Measurements from ENCODE around the gene SUPT5H.

Gene SUPT5H

DNA sequence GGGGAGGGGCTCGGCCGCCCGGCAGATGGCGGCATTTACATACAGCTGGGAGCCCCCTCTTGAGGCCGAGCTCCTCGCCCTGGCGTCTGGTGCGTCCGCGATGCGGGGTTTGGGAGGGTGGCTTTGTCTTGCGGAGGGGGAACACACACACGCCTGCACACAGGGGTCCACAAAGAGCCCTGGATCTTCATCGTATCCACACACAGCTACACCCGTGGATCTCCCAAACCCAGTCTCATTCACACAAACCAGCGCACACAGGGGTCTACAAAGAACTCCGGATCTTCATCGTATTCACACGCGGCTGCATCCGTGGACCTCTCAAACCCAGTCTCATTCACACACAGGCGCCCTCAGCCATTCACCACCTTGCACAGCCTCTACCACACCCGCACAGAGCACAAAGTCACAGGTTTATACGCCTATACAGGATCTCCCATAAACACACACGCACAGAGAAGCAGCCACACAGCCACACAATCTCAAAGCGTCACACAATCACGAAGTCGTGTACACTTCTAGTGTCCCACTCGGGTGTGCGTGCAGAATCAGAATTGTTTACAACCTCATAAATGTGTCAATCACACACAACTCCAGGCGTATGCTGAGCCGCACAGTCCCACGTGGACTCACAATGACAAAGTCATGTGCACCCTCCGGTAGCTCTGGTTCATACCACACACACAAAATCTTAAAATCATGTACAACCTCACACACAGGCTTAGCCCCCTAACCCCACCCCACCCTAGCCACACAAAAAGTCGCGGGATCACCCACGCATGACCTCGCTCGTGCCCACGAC lies 52.8 kb downstream of the SUPT5H start:
- no peak for DNase-seq (ENCODE audit: low spot score)

DNA sequence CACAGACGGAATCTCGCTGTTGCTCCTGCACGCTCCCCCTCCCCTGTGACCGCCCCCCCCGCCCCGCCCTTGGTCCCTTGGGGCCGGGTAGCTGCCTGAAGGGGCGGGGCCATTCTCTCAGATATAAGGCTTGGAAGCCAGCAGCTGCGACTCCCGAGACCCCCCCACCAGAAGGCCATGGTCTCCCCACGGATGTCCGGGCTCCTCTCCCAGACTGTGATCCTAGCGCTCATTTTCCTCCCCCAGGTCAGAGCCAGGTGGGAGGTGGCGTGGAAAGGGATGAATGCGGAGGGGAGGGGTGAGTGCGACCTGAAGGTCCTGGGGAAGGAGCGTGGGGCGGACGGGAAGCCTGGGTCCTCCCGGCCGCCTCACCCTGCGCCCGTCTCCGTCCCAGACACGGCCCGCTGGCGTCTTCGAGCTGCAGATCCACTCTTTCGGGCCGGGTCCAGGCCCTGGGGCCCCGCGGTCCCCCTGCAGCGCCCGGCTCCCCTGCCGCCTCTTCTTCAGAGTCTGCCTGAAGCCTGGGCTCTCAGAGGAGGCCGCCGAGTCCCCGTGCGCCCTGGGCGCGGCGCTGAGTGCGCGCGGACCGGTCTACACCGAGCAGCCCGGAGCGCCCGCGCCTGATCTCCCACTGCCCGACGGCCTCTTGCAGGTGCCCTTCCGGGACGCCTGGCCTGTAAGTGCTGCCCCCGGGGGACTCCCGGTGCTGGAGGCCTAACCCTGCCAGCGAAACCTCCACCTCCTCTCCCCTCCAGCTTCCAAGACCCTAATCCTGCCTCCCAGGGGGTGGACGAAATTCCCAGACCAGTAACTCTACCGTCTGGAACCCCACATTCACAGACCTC lies 53.6 kb downstream of the SUPT5H start, which contains the start of gene DLL3:
TSS of gene DLL3 (plus strand) at position 150 of the 845 bp plus-strand sequence. CDS start at position 178, 28 bp downstream.
- no peak for DNase-seq (ENCODE audit: low spot score)

DNA sequence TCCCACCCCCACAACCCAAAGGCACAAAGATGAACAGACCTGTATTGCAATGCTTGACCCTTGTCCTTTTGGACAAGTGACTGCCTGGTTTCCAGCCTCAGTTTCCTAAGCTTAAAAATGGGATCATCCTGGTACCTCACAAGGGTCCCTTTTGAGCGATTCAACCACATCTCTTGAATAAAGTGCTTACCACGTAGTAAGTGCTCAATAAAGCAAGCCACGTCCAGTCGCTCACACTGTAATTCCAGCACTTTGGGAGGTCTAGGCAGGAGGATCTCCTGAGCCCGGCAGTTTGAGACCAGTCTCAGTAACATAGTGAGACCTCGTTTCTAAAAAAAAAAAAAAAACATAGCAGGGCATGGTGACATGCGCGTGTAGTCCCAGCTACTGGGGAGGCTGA lies 54.5 kb downstream of the SUPT5H start:
- DNase-seq (ENCODE audit: low spot score): no peak

DNA sequence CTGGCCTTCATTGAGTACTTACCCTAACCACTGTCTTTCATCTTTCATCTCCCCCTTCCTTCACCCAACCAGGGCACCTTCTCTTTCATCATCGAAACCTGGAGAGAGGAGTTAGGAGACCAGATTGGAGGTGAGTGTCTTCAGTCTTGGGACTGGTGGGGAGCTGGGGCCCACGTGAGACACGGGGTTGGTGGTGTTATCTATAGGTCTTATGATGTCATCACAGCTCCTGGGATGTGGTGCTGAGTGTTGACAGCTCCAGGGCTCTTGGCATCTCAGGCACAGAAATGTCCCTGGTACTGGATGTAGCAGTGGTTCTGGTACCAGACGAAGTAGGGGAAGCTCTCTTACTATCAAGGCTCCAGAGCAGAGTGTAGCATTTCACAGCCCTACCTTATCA lies 55.2 kb downstream of the SUPT5H start:
- DNase-seq (ENCODE audit: low spot score): no peak

DNA sequence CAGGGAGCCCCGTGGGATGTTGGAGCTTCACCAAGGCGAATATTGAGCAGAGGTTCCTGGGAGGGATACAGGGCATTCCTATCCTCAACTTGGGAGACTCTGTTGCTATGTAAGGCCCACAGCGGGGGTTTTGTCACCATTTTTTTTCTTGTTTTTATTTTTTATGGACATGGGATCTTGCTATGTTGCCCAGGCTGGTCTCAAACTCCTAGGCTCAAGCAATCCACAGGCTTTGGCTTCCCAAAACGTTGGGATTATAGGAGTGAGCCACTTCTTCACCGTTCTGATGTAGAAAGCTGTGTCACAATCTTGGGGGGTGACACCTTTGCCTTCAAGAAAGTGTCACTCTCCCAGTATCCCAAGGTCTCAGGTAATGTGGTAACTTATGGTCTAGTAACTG lies 56.0 kb downstream of the SUPT5H start:
- no peak for DNase-seq (ENCODE audit: low spot score)

DNA sequence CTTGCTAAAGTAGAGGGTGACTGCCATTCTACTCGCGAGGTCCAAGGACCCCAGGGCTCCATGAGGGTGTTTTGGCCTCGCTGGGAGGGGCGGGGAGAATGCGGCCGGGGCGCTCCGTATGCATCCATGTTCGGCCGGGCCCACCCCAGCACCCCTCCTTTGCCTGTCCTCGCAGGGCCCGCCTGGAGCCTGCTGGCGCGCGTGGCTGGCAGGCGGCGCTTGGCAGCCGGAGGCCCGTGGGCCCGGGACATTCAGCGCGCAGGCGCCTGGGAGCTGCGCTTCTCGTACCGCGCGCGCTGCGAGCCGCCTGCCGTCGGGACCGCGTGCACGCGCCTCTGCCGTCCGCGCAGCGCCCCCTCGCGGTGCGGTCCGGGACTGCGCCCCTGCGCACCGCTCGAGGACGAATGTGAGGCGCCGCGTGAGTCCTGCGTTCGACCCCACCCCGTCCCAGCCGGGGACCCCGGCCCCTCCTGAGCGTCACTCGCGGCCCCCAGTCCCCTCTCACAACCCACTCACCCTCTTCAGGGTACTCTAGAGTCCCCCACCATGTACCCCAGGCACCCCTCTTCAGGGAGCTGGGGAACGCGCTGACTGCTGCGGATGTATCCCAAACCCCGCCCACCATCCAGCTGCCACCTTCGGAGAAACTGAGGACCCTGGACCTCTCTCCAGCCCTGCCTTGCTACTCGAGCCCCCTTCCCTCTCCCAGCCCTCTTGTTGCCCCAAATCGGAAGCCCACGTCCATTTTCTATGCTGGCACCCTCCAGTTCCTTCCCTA lies 57.4 kb downstream of the SUPT5H start:
- DNase-seq (ENCODE audit: low spot score): peak; percentile 75

DNA sequence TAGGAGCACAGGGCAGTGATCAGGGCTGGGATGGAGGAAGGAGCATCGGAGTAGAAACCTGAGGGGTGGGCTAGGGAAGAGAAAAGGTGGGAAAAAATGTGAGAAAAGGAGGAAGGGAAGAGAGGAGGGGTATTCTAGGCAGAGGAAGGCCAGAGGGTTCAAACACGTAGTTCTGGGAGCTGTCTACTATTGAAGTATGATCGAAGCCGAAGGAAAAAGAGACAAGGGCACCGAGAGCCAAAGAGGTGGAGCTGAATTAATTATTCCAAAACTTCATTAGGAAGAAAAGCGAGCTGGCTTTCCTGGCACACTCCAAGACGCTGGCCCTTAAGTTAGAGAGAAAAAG lies 61.2 kb downstream of the SUPT5H start:
- no peak for DNase-seq (ENCODE audit: low spot score)

DNA sequence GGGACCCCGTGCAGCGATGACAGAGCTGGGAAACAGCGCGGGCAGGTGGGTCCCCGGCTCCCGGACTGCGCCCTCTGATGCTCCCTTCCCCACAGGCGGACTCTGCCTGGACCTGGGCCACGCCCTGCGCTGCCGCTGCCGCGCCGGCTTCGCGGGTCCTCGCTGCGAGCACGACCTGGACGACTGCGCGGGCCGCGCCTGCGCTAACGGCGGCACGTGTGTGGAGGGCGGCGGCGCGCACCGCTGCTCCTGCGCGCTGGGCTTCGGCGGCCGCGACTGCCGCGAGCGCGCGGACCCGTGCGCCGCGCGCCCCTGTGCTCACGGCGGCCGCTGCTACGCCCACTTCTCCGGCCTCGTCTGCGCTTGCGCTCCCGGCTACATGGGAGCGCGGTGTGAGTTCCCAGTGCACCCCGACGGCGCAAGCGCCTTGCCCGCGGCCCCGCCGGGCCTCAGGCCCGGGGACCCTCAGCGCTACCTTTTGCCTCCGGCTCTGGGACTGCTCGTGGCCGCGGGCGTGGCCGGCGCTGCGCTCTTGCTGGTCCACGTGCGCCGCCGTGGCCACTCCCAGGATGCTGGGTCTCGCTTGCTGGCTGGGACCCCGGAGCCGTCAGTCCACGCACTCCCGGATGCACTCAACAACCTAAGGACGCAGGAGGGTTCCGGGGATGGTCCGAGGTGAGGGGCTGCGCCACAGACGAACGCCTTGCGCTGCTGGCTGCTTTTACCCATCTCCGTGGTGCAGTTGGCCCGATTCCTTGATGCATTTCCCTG lies 61.7 kb downstream of the SUPT5H start:
- DNase-seq (ENCODE audit: low spot score): peak; percentile 34

DNA sequence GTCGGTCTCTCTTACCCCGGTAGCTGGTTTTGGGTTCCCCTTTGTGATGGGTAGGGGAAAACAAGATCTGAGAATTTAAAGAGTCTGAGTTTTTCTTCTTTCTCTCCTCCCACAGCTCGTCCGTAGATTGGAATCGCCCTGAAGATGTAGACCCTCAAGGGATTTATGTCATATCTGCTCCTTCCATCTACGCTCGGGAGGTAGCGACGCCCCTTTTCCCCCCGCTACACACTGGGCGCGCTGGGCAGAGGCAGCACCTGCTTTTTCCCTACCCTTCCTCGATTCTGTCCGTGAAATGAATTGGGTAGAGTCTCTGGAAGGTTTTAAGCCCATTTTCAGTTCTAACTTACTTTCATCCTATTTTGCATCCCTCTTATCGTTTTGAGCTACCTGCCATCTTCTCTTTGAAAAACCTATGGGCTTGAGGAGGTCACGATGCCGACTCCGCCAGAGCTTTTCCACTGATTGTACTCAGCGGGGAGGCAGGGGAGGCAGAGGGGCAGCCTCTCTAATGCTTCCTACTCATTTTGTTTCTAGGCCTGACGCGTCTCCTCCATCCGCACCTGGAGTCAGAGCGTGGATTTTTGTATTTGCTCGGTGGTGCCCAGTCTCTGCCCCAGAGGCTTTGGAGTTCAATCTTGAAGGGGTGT lies 62.5 kb downstream of the SUPT5H start:
- DNase-seq (ENCODE audit: low spot score): no peak

DNA sequence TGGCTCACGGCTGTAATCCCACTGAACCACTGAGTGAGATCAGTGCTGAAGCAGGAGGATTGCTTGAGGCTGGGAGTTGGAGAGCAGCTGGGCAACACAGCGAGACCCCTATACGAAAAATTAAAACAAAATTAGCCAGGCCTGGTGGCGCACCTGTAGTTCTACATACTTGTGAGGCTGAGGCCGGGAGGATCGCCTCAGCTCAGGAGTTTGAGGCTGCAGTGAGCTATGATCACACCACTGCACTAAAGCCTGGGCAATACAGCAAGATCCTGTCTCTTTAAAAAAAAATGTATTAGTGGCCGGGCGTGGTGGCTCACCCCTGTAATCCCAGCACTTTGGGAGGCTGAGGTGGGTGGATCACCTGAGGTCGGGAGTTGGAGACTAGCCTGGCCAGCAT lies 63.2 kb downstream of the SUPT5H start:
- DNase-seq (ENCODE audit: low spot score): no peak

DNA sequence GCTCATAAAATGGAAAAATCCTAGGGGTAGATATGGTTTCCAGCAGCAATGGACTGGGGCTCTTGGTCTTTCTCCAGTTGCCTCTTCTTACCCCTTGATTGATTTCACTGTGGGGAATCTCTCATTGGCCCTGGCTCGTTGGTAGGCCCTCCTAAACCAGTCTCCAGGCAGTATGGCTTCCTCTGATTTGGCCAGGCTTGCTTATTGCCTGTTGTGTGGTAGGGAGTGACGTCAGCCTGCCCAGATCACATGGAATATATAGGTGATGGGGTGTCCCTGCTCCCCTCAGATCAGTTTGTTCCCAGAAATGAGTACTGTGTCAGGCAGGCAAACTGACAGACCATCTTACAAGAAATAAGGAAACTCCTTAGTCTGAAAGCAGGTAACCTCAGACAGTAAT lies 63.9 kb downstream of the SUPT5H start:
- no peak for DNase-seq (ENCODE audit: low spot score)

DNA sequence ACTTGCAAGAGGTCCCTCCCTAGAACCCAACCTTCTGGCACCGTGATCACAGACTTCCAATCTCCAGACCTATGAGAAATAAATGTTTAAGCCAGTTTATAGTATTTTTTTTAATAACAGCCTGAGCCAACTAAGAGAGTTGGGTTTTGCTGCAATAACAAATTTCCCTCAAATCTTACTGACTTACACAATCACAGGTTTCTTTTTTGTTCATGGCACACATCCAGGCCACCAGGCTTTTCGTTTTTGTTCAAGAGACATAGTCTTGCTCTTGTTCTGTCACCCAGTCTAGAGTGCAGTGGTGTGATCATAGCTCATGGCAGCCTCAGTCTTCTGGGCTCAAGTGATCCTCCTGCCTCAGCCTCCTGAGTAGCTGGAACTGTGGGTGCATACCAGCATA lies 67.6 kb downstream of the SUPT5H start:
- no peak for DNase-seq (ENCODE audit: low spot score)

DNA sequence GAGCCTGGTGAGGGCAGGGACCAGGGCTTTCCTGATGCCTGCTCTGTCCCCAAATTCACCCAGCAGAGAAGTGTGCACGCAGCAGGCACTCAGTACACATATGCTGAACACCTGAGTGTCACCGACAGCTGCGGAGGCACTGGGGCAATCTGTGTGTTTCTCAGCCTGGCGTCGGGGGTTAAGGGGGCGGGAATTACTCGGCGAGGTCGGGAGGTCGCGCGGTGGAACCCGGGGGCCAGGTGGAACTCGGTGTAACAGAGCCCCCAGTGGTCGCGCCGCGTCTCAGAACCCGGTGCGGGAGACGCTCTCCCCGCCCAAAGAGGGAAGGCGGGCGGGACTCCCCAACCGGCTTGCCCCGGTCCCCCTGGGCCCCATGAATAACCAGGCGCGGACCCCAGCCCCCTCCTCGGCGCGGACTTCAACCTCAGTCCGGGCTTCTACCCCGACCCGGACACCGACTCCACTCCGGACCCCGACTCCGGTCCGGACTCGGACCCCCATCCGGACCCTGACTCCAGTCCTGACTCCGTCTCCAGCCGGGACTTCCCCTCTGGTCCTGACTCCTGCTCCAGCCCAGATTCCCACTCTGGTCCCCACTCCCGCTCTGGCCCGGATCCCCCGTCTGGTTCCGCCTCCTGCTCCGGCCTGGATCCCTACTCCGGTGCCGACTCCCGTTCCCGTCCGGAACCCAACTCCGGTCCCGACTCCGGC lies 69.6 kb downstream of the SUPT5H start, which contains the start of gene SELENOV:
TSS of gene SELENOV (plus strand) at position 300 of the 711 bp plus-strand sequence. CDS start at position 374, 74 bp downstream.
- DNase-seq (ENCODE audit: low spot score): no peak

DNA sequence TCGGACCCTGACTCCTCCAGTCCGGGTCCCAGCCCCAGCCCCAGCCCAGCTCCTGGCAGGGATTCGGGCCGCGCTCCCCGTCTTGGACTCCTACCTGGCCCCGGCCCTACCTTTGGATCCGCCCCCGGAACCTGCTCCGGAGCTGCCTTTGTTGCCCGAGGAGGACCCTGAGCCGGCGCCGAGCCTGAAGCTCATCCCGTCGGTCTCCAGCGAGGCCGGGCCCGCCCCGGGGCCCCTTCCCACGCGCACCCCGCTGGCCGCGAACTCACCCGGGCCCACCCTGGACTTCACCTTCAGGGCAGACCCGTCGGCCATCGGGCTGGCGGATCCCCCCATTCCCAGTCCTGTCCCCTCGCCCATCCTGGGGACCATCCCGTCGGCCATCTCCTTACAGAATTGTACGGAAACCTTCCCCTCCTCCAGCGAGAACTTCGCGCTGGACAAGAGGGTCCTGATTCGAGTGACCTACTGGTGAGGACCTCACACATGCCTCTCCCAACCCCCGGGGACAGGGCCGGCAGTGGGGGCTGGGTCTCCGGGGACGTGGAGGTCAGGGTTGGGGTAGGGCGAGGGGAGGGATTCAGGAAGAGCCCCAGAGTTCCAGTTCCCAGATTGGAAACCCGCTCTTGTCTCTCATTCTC lies 70.3 kb downstream of the SUPT5H start:
- no peak for DNase-seq (ENCODE audit: low spot score)

DNA sequence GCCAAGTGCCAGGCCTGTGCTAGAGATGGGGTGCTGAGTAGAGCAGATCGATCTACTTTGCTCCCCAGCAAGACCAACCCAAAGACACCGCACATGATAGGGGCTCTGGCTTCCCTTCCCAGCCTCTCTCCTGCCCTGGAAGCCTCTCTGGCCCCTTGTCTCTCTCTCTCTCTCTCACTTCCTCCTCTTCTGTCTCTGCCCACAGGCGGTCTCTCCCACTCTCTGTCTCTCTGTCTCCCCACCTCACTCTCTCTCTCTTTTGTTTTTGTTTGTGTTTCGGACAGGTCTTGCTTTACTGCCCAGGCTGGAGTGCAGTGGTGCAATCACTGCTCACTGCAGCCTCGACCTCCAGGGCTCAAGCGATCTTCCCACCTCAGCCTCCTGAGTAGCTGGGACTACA lies 70.9 kb downstream of the SUPT5H start:
- no peak for DNase-seq (ENCODE audit: low spot score)

DNA sequence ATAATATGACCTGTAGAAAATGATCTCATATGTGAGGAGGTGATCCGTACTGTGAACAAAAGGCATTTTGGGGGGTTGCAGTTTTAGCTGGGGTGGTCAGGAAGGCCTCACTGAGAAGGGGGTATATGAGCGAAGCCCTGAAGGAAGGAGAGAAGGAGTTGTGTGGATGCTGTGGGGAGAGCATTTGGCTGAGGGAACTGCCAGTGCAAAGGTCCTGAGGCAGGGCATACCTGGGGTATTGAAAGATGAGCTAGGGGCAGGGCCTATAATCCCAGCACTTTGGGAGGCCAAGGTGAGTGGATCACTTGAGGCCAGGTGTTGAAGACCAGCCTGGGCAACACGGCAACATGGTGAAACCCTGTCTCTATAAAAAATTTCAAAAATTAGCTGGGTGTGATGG lies 72.0 kb downstream of the SUPT5H start:
- no peak for DNase-seq (ENCODE audit: low spot score)

DNA sequence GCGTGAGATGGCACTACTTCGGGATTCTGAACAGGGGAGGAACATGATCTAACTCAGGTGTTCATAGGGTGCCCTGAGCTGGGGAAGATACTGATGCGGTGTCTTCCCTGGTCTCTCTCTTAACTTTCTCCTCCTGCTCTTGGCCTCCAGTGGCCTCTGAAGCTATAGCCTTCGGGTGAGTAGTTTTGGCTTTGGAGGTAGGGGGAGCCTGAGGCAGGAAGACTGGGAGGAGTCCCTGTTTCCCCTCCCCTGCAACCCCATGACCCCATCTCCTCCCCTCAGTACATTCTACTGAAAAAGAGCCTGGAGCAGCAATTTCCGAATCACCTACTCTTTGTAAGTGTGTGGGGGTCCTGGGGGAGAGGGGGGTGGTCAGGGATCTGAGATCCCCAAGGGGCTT lies 73.1 kb downstream of the SUPT5H start:
- no peak for DNase-seq (ENCODE audit: low spot score)

DNA sequence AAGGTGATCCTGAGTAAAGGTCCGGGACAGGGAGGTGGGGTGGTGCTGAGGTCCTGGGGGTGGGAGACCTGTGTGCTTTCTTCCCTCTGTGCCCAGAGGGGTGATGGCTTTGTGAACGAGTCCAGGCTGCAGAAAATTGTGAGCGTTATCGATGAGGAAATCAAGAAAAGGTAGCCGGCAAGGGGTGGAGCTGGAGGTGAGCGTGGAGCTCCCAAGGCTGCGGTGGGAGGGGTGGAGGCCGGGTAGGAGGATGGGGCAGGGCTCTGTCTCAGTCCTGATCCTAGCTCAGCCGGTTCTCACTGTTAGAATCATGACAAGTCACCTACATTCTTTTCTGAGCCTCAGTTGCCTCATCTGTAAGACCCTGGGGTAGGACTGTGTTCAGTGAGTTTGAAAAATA lies 73.6 kb downstream of the SUPT5H start:
- DNase-seq (ENCODE audit: low spot score): no peak

DNA sequence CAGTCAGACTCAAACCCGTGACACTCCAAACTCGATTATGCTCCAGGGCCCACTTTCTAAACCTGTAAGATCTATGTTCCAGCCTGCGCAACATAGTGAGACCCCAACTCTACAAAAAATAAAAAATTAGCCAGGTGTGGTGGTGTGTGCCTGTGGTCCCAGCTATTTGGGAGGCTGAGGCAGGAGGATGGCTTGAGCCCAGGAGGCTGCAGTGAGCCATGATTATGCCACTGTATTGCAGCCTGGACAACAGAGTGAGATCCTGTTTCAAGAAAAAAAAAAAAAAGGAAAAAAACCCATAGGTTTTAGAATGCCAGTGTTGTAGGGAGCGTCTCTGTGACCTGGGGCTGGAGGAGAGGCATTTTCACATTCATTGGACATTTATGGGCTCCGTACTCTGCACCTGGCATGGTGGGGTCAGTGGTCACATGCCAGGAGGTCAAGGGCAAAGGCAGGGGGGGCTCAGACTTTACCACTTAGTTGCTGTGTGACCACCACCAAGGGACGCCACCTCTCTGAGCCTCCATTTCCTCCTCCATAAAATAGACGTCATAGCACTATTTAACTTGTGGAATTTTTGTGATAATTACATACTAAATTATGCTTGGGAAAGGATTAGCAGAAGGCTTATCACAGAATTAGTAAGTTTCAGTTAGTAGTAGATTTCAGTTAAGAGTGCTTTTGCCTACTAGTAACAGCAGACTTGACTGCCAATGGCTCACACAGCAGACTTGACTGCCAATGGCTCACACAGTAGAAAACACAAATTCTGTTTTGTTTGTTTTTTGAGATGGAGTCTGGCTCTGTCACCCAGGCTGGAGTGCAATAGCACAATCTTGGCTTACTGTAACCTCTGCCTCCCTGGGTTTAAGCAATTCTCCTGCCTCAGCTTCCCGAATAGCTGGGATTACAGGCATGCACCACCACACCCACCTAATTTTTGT lies 75.4 kb downstream of the SUPT5H start:
- DNase-seq (ENCODE audit: low spot score): no peak
